ENCODE data around the gene ADAMTS2. TPM values are rescaled to one million over a fixed set of nuclear protein-coding genes. Genes with fewer than 3 reads are reported as not detected.

The ADAMTS2 gene
- total RNA-seq, 1 experiment from 2014 or later, result not detected

DNA sequence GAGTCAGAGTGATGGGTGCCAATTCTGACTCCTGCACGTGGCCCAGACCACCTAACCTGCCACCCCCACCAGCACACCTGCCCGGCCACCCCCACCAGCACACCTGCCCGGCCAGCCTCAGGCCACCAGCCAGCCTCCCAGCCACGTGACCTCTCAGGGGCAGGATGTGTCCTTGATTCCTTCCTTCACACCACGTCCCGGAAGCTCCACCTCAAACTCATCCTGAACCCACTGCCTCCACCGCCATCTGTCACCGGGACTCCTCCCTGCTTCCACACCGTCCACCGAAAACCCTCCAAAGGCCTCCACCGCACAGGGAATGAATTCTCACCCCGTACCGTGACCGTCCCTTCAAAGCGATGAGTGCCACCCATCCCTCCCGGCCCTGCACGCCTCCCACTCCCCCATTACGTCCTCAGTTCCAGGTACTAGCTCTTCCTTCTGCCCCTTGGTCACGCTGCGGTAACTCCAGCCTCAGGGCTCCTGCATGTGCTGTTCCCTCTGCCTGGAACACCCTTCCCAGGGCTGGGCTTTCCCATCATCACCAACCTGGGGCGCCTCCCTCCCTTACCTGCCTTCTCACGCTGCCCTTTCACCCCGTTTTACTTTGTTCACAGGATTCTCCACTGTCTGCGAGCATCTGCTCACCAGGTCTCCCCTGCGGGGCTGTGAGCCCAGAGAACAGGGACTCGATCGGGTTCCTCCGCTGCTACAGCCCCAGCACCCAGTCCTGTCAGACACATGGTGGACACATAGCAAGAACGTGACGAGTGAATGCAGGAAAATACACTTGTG is 82.9 kb downstream of the ADAMTS2 start:
- intact Hi-C loops (cut with micrococcal nuclease), result no loop called here
- CTCF ChIA-PET, result no interaction called here
- no peaks in the 10 kb centered on the region for H4K20me1 ChIP-seq (ENCODE audit: low read length)
- no peaks in the 10 kb centered on the region for H3K9me2 ChIP-seq (replicated peaks; ENCODE audit: low read length)
- no peak overlapping the region for H3K9ac ChIP-seq (ENCODE audit: low read length)
- no peak for DNase-seq
- H3K27ac ChIP-seq (ENCODE audit: low read length), result no peak overlapping the region
- no peaks in the 10 kb centered on the region for H3F3A ChIP-seq (ENCODE audit: low read length, unreplicated experiment)
- POLR2A ChIA-PET (ENCODE audit: unreplicated experiment), result no interaction called here
- TF ChIP-seq, protein P1, sequence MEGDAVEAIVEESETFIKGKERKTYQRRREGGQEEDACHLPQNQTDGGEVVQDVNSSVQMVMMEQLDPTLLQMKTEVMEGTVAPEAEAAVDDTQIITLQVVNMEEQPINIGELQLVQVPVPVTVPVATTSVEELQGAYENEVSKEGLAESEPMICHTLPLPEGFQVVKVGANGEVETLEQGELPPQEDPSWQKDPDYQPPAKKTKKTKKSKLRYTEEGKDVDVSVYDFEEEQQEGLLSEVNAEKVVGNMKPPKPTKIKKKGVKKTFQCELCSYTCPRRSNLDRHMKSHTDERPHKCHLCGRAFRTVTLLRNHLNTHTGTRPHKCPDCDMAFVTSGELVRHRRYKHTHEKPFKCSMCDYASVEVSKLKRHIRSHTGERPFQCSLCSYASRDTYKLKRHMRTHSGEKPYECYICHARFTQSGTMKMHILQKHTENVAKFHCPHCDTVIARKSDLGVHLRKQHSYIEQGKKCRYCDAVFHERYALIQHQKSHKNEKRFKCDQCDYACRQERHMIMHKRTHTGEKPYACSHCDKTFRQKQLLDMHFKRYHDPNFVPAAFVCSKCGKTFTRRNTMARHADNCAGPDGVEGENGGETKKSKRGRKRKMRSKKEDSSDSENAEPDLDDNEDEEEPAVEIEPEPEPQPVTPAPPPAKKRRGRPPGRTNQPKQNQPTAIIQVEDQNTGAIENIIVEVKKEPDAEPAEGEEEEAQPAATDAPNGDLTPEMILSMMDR (conservative IDR thresholded peaks at IDR 0.05; ENCODE audit: low read depth, low read length), result no peak
- TF ChIP-seq EZH2 (IDR thresholded peaks at IDR 0.05; ENCODE audit: low read length, unreplicated experiment) (no peak), EZH2phosphoT487 (IDR thresholded peaks at IDR 0.05; ENCODE audit: borderline replicate concordance, low read length) (no peak)
- no TSS peak for BruUV-seq (replicated peaks)
- no peak overlapping the region for H3K4me2 ChIP-seq (ENCODE audit: low read length)
- no peaks in the 10 kb centered on the region for H3K4me1 ChIP-seq (ENCODE audit: insufficient read depth, low read length)
- no peaks in the 10 kb centered on the region for H3K79me2 ChIP-seq (ENCODE audit: low read length)
- no peaks in the 10 kb centered on the region for H3K36me3 ChIP-seq (ENCODE audit: low read depth, low read length)
- H3K27me3 ChIP-seq (ENCODE audit: low read length), result peaks cover 28% of the 10 kb centered on the region
- no peak for ATAC-seq
- no peak overlapping the region for H3K4me3 ChIP-seq (ENCODE audit: low read length)
- no peaks in the 10 kb centered on the region for H3K9me3 ChIP-seq (ENCODE audit: low read length)
- no peak overlapping the region for H2AFZ ChIP-seq (ENCODE audit: low read length)

DNA sequence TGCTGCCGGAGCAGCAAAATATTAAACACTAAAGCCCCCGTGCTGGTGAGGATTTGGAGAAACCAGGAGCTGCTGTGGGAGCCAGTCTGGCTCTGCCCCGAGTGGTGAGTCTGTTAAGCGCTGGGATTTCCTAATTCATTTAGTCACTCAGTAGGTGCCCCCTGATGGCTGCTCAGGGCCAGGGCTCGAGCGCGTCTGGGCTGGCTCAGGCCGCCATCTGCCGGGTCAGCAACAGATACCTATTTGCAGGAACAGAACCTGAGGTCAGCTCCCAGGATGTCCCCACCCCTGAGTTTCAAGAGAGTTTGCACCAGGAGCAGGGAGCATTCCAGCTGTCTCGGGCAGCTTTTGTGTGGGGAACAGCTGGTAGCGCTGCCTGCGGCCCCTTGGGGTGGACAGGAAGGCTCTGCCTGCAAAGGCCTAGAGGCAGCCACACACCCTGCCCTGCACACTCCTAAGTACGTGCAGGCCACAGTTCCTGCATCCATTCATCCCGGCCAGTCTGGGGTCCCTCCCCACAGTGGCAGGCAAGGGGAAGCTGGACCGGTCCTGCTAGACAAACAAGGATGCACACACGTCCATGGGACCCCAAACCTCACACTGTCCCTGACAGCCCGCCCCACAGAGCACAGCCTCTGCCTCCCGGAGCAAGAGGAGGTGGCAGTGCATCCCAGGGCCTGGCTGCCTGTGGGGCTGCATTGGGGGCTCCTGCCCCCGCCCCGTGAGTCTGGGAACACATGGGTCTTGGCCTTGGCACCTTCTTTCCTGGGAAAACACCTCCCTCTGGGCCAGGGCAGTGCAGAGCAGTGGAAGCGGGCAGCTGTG is 83.7 kb downstream of the ADAMTS2 start:
- ATAC-seq, result peak; percentile 35; the same call in 1 of the 2 replicates
- intact Hi-C loops (cut with micrococcal nuclease), result no loop called here
- no peak overlapping the region for H3K4me3 ChIP-seq (ENCODE audit: low read length)
- H2AFZ ChIP-seq (ENCODE audit: low read length), result no peak overlapping the region
- H3K4me2 ChIP-seq (ENCODE audit: low read length), result no peak overlapping the region
- H3K9ac ChIP-seq (ENCODE audit: low read length), result no peak overlapping the region
- H3K27ac ChIP-seq (ENCODE audit: low read length), result no peak overlapping the region
- no peaks in the 10 kb centered on the region for H3K79me2 ChIP-seq (ENCODE audit: low read length)
- peaks cover 28% of the 10 kb centered on the region for H3K27me3 ChIP-seq (ENCODE audit: low read length)
- ChIA-PET CTCF (no interaction called here), POLR2A (ENCODE audit: unreplicated experiment) (no interaction called here)
- H3K4me1 ChIP-seq (ENCODE audit: insufficient read depth, low read length), result no peaks in the 10 kb centered on the region
- no peaks in the 10 kb centered on the region for H3K9me3 ChIP-seq (ENCODE audit: low read length)
- no peak for TF ChIP-seq EZH2 (IDR thresholded peaks at IDR 0.05; ENCODE audit: low read length, unreplicated experiment)
- TF ChIP-seq, protein P1 (conservative IDR thresholded peaks at IDR 0.05; ENCODE audit: low read depth, low read length), result 0 out of 2 replicates have a peak, but pooled peaks have one; percentile 14
- no peaks in the 10 kb centered on the region for H3K9me2 ChIP-seq (replicated peaks; ENCODE audit: low read length)
- no peaks in the 10 kb centered on the region for H4K20me1 ChIP-seq (ENCODE audit: low read length)
- no peaks in the 10 kb centered on the region for H3K36me3 ChIP-seq (ENCODE audit: low read depth, low read length)
- no TSS peak for BruUV-seq (replicated peaks)
- no peaks in the 10 kb centered on the region for H3F3A ChIP-seq (ENCODE audit: low read length, unreplicated experiment)
- peak; percentile 3 for DNase-seq
